Cardiac muscle cell (in vitro differentiated cells and primary cell): ENCODE data around the gene GHITM. TPM values are rescaled to one million over a fixed set of nuclear protein-coding genes. Genes with fewer than 3 reads are reported as not detected.
"Not testable (repeated sequence)": the region's sequence is repeated elsewhere in the genome, so short reads cannot be mapped to it uniquely, and the experiment has no call there.

ENCODE experiments used
- DNase-seq, 2 donors: peaks; one replicate each; pipeline versions ENCODE4 v3.0.0 to v3.0.0-alpha.2; 2010 to 2017; ENCODE audit warnings: low read depth in 1 of 2, low spot score in 1 of 2
- H3K27ac ChIP-seq: fragments of 200-600 bp; sonication (generic); 2 replicates; pipeline ENCODE4 v1.5.1; 2016
- H3K27me3 ChIP-seq: fragments of 200-600 bp; sonication (generic); 2 replicates; pipeline ENCODE4 v1.6.0; 2016; ENCODE audit warnings: control low read depth
- H3K36me3 ChIP-seq: fragments of 200-600 bp; sonication (generic); 2 replicates; pipeline ENCODE4 v1.5.1; 2016; ENCODE audit warnings: control low read depth
- H3K4me1 ChIP-seq: fragments of 200-600 bp; sonication (generic); 2 replicates; pipeline ENCODE4 v1.8.1; 2017; ENCODE audit warnings: low read depth, mild to moderate bottlenecking, mixed run types
- H3K4me3 ChIP-seq: fragments of 200-600 bp; sonication (generic); 2 replicates; pipeline ENCODE4 v1.5.1; 2016; ENCODE audit warnings: mild to moderate bottlenecking
- H3K9me3 ChIP-seq: fragments of 200-600 bp; sonication (generic); 2 replicates; pipeline ENCODE4 v1.5.1; 2017; ENCODE audit warnings: low read depth, mild to moderate bottlenecking, control low read depth
- CTCF ChIP-seq: IDR thresholded peaks from 2 replicates; pipeline ENCODE4 v1.5.1; 2012; ENCODE audit warnings: low read depth, mild to moderate bottlenecking, low read length
- polyA plus RNA-seq: library from polyadenylated mRNA; unstranded; fragments of >200 nt; fragmentation: Nextera tagmentation; extraction: Ambion mirVana; gene quantifications from 2 replicates; pipeline ENCODE4 v1.2.1, GENCODE V29; 2016
- total RNA-seq: library from RNA; depleted of rRNA; stranded (reverse); fragments of >200 nt; gene quantifications from 2 replicates; pipeline ENCODE4 v1.2.3, GENCODE V29; 2016

Gene GHITM
- total and polyA plus RNA-seq, 2 experiments from 2014 or later = 213 to 409 TPM

- H3K4me1 ChIP-seq = not testable (repeated sequence)
Measured at GRCh38 chr10:84171700-84172466, 32.6 kb downstream of the GHITM start.

GRCh38 chr10:84172467-84173356, 33.4 kb downstream of the GHITM start:
- H3K27me3 ChIP-seq = no peaks in the 10 kb centered on the region
- no peaks in the 10 kb centered on the region for H3K4me1 ChIP-seq
- H3K27ac ChIP-seq = no peak overlapping the region
- no peak overlapping the region for H3K4me3 ChIP-seq
- no peaks in the 10 kb centered on the region for H3K36me3 ChIP-seq
- no peak for TF ChIP-seq CTCF
- H3K9me3 ChIP-seq = no peaks in the 10 kb centered on the region
- DNase-seq = no peak

More at GRCh38 chr10:84171700-84172466, 32.6 kb downstream of the GHITM start:
- not testable (repeated sequence) for H3K9me3 ChIP-seq, H3K27me3 ChIP-seq, DNase-seq, H3K27ac ChIP-seq, H3K36me3 ChIP-seq, H3K4me3 ChIP-seq

- no peak for DNase-seq
- Histone ChIP-seq H3K27me3 (no peaks in the 10 kb centered on the region), H3K27ac (no peak within 1 kb of the TSS), H3K9me3 (no peaks in the 10 kb centered on the region), H3K4me3 (no peak within 1 kb of the TSS), H3K4me1 (no peaks in the 10 kb centered on the region), H3K36me3 (no peaks in the 10 kb centered on the region)
- TF ChIP-seq CTCF = no peak
Measured at GRCh38 chr10:84173501-84173929, 34.2 kb downstream of the GHITM start, which contains the start of gene GPR15LG. TSS of gene GPR15LG (plus strand) at chr10:84173801. CDS start at chr10:84173852, 51 bp downstream.

GRCh38 chr10:84175436-84175835, 36.1 kb downstream of the GHITM start:
- no peak overlapping the region for H3K27ac ChIP-seq
- no peaks in the 10 kb centered on the region for H3K27me3 ChIP-seq
- H3K4me1 ChIP-seq = no peaks in the 10 kb centered on the region
- DNase-seq = no peak
- H3K4me3 ChIP-seq = no peak overlapping the region
- no peaks in the 10 kb centered on the region for H3K36me3 ChIP-seq
- no peak for TF ChIP-seq CTCF
- H3K9me3 ChIP-seq = no peaks in the 10 kb centered on the region

GRCh38 chr10:84176351-84176750, 37.0 kb downstream of the GHITM start:
- H3K36me3 ChIP-seq = no peaks in the 10 kb centered on the region
- H3K4me3 ChIP-seq = no peak overlapping the region
- no peak for DNase-seq
- no peaks in the 10 kb centered on the region for H3K4me1 ChIP-seq
- no peak for TF ChIP-seq CTCF
- H3K27ac ChIP-seq = no peak overlapping the region
- no peaks in the 10 kb centered on the region for H3K27me3 ChIP-seq
- H3K9me3 ChIP-seq = no peaks in the 10 kb centered on the region
